Tibial nerve (tissue), 4 donors: ENCODE data around the gene NRL.

ENCODE experiments used
- EP300 ChIP-seq, 2 donors: sonication (generic); formaldehyde crosslinking; IDR thresholded peaks; one replicate each; pipeline ENCODE4 v1.6.1; 2017; ENCODE audit warnings: antibody characterized with exemption in 2 of 2, mild to moderate bottlenecking in 1 of 2
- POLR2A ChIP-seq, 2 donors: fragments of 450-650 bp; IDR thresholded peaks; one replicate each; pipeline ENCODE4 v1.6.1; 2017; ENCODE audit warnings: antibody characterized with exemption in 2 of 2, mild to moderate bottlenecking in 2 of 2, moderate library complexity in 2 of 2
- TF ChIP-seq, protein P1 (sequence below), 5 experiments: fragments of 200-600 bp in 3 of 5; fragments of 450-650 bp in 2 of 5; sonication (generic) in 3 of 5; IDR thresholded peaks; one replicate each; pipeline ENCODE4 v1.5.1; 2016 to 2019; ENCODE audit warnings: antibody characterized with exemption in 5 of 5, mild to moderate bottlenecking in 3 of 5, moderate library complexity in 2 of 5

DNA sequence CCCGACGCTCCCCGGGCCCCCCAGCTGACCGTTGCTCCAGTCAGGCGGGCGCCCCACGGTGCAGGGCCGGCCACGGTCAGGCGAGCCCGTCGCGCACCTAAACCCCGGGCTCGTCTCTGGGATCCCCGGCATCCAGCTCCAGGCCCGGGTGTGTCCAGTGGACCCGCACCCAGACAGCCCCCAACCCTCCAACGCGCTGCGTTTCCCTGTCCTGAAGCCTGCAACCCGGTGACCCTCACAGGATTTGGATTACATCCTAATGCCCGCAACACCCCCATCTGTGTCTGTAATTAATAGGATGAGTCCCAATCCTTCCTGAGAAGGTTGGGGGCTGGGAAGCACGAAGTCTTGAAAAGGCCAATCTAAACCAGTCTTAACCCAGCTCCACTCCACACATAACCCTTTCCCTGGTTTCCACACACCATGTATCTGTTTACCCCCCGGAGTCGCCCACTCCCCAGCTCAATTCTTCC, 33.0 kb downstream of the NRL start:
- TF ChIP-seq, protein P1, sequence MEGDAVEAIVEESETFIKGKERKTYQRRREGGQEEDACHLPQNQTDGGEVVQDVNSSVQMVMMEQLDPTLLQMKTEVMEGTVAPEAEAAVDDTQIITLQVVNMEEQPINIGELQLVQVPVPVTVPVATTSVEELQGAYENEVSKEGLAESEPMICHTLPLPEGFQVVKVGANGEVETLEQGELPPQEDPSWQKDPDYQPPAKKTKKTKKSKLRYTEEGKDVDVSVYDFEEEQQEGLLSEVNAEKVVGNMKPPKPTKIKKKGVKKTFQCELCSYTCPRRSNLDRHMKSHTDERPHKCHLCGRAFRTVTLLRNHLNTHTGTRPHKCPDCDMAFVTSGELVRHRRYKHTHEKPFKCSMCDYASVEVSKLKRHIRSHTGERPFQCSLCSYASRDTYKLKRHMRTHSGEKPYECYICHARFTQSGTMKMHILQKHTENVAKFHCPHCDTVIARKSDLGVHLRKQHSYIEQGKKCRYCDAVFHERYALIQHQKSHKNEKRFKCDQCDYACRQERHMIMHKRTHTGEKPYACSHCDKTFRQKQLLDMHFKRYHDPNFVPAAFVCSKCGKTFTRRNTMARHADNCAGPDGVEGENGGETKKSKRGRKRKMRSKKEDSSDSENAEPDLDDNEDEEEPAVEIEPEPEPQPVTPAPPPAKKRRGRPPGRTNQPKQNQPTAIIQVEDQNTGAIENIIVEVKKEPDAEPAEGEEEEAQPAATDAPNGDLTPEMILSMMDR (IDR thresholded peaks at IDR 0.05), result no peak
- TF ChIP-seq POLR2A (IDR thresholded peaks at IDR 0.05), result no peak
- TF ChIP-seq EP300 (IDR thresholded peaks at IDR 0.05), result no peak
